HG03354 (cell line): ENCODE results near the gene TBC1D22A.

Source experiments
- ATAC-seq: cut with Tn5 transposase; IDR thresholded peaks from one replicate; pipeline ENCODE4 v1.9.1; 2021; ENCODE audit warnings: mild to moderate bottlenecking; ENCODE audit not compliant: unreplicated experiment, poor library complexity, severe bottlenecking

The TBC1D22A gene

GRCh38 chr22:47091921-47092700, 329.7 kb downstream of the TBC1D22A start:
- ATAC-seq = no peak

GRCh38 chr22:47092896-47093311, 330.5 kb downstream of the TBC1D22A start:
- ATAC-seq = no peak

- ATAC-seq = no peak
Measured at GRCh38 chr22:47093720-47094119, 331.3 kb downstream of the TBC1D22A start.

- no peak for ATAC-seq
Measured at GRCh38 chr22:47094861-47095330, 332.4 kb downstream of the TBC1D22A start.

- no peak for ATAC-seq
Measured at GRCh38 chr22:47095395-47096122, 333.1 kb downstream of the TBC1D22A start.

GRCh38 chr22:47098121-47098520, 335.7 kb downstream of the TBC1D22A start:
- no peak for ATAC-seq

- no peak for ATAC-seq
Measured at GRCh38 chr22:47098554-47098953, 336.1 kb downstream of the TBC1D22A start.

- no peak for ATAC-seq
Measured at GRCh38 chr22:47100019-47100418, 337.6 kb downstream of the TBC1D22A start.

GRCh38 chr22:47100646-47101200, 338.3 kb downstream of the TBC1D22A start:
- no peak for ATAC-seq

- no peak for ATAC-seq
Measured at GRCh38 chr22:47101321-47101885, 339.0 kb downstream of the TBC1D22A start.

GRCh38 chr22:47102081-47102480, 339.6 kb downstream of the TBC1D22A start:
- ATAC-seq = no peak

- no peak for ATAC-seq
Measured at GRCh38 chr22:47102648-47103047, 340.2 kb downstream of the TBC1D22A start.

- no peak for ATAC-seq
Measured at GRCh38 chr22:47105085-47105484, 342.6 kb downstream of the TBC1D22A start.

- no peak for ATAC-seq
Measured at GRCh38 chr22:47106806-47107205, 344.4 kb downstream of the TBC1D22A start.

GRCh38 chr22:47107431-47107830, 345.0 kb downstream of the TBC1D22A start:
- no peak for ATAC-seq

GRCh38 chr22:47110817-47111443, 348.5 kb downstream of the TBC1D22A start:
- ATAC-seq = no peak

- no peak for ATAC-seq
Measured at GRCh38 chr22:47111626-47112581, 349.5 kb downstream of the TBC1D22A start.

- ATAC-seq = no peak
Measured at GRCh38 chr22:47112582-47112965, 350.1 kb downstream of the TBC1D22A start.
